Endodermal cell (in vitro differentiated cells): ENCODE results near the gene SNX19. TPM values are rescaled to one million over a fixed set of nuclear protein-coding genes. Genes with fewer than 3 reads are reported as not detected.

Experiments used
- DNase-seq: peaks from one replicate; pipeline ENCODE4 v3.0.0-alpha.2; 2017
- H3K27ac ChIP-seq: 2 replicates; pipeline ENCODE4 v1.5.1; 2013; ENCODE audit warnings: mild to moderate bottlenecking, low read depth, low read length, moderate library complexity
- H3K27me3 ChIP-seq: 2 replicates; pipeline ENCODE4 v1.6.1; 2013; ENCODE audit warnings: mild to moderate bottlenecking, low read length, moderate library complexity; ENCODE audit not compliant: insufficient read depth, control insufficient read depth, poor library complexity, severe bottlenecking
- H3K36me3 ChIP-seq: 2 replicates; pipeline ENCODE4 v1.7.0; 2013; ENCODE audit warnings: mild to moderate bottlenecking, low read length, moderate library complexity; ENCODE audit not compliant: control insufficient read depth, insufficient read depth
- H3K4me1 ChIP-seq: one replicate; pipeline ENCODE4 v1.7.0; 2013; ENCODE audit warnings: low read length; ENCODE audit not compliant: control insufficient read depth, insufficient read depth
- H3K4me3 ChIP-seq: 2 replicates; pipeline ENCODE4 v1.5.1; 2013; ENCODE audit warnings: mild to moderate bottlenecking, low read length, moderate library complexity
- H3K9ac ChIP-seq: 2 replicates; pipeline ENCODE4 v1.6.1; 2013; ENCODE audit warnings: mild to moderate bottlenecking, low read length, moderate library complexity; ENCODE audit not compliant: poor library complexity, severe bottlenecking; ENCODE audit errors: extremely low read depth
- H3K9me3 ChIP-seq: 2 replicates; pipeline ENCODE4 v1.6.1; 2013; ENCODE audit warnings: mild to moderate bottlenecking, low read length, moderate library complexity; ENCODE audit not compliant: control insufficient read depth
- H3K27ac Mint-ChIP-seq: 2 replicates; pipeline ENCODE4 v1.8.0; 2020; ENCODE audit warnings: mixed read lengths
- H3K27me3 Mint-ChIP-seq: 2 replicates; pipeline ENCODE4 v1.8.0; 2021; ENCODE audit warnings: mild to moderate bottlenecking, mixed read lengths; ENCODE audit not compliant: insufficient read depth
- H3K36me3 Mint-ChIP-seq: 2 replicates; pipeline ENCODE4 v1.8.0; 2020; ENCODE audit warnings: low read depth, mixed read lengths
- H3K4me1 Mint-ChIP-seq: 2 replicates; pipeline ENCODE4 v1.8.0; 2020; ENCODE audit warnings: mixed read lengths
- H3K4me3 Mint-ChIP-seq: 2 replicates; pipeline ENCODE4 v1.8.0; 2020; ENCODE audit warnings: mild to moderate bottlenecking, moderate library complexity, mixed read lengths
- H3K9me3 Mint-ChIP-seq: 2 replicates; pipeline ENCODE4 v1.8.0; 2020; ENCODE audit warnings: mild to moderate bottlenecking, mixed read lengths
- CTCF ChIP-seq: fragments of 200-600 bp; sonication (generic); conservative IDR thresholded peaks from 2 replicates; pipeline ENCODE4 v1.5.0; 2021; ENCODE audit warnings: antibody characterized with exemption, mild to moderate bottlenecking
- WGBS, 2 experiments: methylation state at CpG; one replicate each; pipeline versions ENCODE4 v1.1.5 to v1.1.7; 2013; ENCODE audit warnings: missing lambda C conversion rate in 2 of 2, mixed read lengths in 1 of 2; ENCODE audit not compliant: insufficient coverage in 1 of 2, insufficient read length in 1 of 2; 5-methylcytosine and 5-hydroxymethylcytosine counted together
- total RNA-seq, 2 donors: library from RNA; stranded (reverse); fragmentation: NEBNext Ultra II Directional in 1 of 2; extraction: Animal tissue kit (Norgen Biotek cat#: 25700) in 1 of 2; gene quantifications; 2 replicates in 1 of 2; 3 replicates in 1 of 2; pipeline ENCODE4 v1.2.1, GENCODE V29; 2021

SNX19 gene
- total RNA-seq, 2 donors from 2014 or later, result 32.3 to 37.5 TPM

GRCh38 chr11:130876931-130877915 is 39.1 kb downstream of the SNX19 start:
- Histone ChIP-seq H3K27me3 (no peaks in the 10 kb centered on the region), H3K27ac (no peak overlapping the region), H3K9me3 (no peaks in the 10 kb centered on the region), H3K4me3 (no peak overlapping the region), H3K4me1 (peaks cover 16% of the 10 kb centered on the region), H3K9ac (no peak overlapping the region), H3K36me3 (peaks cover 44% of the 10 kb centered on the region)
- Mint-ChIP-seq H3K4me3 (no peak overlapping the region), H3K36me3 (peaks cover 44% of the 10 kb centered on the region), H3K4me1 (peaks cover 57% of the 10 kb centered on the region), H3K27me3 (no peaks in the 10 kb centered on the region), H3K27ac (no peak overlapping the region), H3K9me3 (no peaks in the 10 kb centered on the region)
- peak; percentile 88 for DNase-seq
- WGBS, 2 experiments, result 71 to 87% methylated on average over 6 of the region's 6 CpGs
- TF ChIP-seq CTCF, result peak; percentile 40

- Mint-ChIP-seq H3K4me3 (peak overlapping the region; percentile 24), H3K36me3 (peaks cover 35% of the 10 kb centered on the region), H3K27me3 (no peaks in the 10 kb centered on the region), H3K9me3 (no peaks in the 10 kb centered on the region), H3K27ac (peak overlapping the region; percentile 65), H3K4me1 (peaks cover 64% of the 10 kb centered on the region)
- H3K36me3 ChIP-seq, result peaks cover 40% of the 10 kb centered on the region
- H3K27ac ChIP-seq, result no peak overlapping the region
- H3K27me3 ChIP-seq, result no peaks in the 10 kb centered on the region
- peak; percentile 72 for DNase-seq
- 42 to 79% methylated on average over 2 to 4 of the region's 4 CpGs for WGBS, 2 experiments
- H3K9ac ChIP-seq, result no peak overlapping the region
- no peak for TF ChIP-seq CTCF
- no peak overlapping the region for H3K4me3 ChIP-seq
- H3K4me1 ChIP-seq, result peaks cover 26% of the 10 kb centered on the region
- H3K9me3 ChIP-seq, result no peaks in the 10 kb centered on the region
Observed at GRCh38 chr11:130876100-130876499, 40.2 kb downstream of the SNX19 start.

- DNase-seq, result no peak
- Histone ChIP-seq H3K27me3 (no peaks in the 10 kb centered on the region), H3K4me1 (peaks cover 27% of the 10 kb centered on the region), H3K4me3 (no peak overlapping the region), H3K9me3 (no peaks in the 10 kb centered on the region), H3K36me3 (peaks cover 31% of the 10 kb centered on the region), H3K27ac (no peak overlapping the region), H3K9ac (no peak overlapping the region)
- H3K27me3 Mint-ChIP-seq, result no peaks in the 10 kb centered on the region
- H3K4me1 Mint-ChIP-seq, result peaks cover 70% of the 10 kb centered on the region
- H3K36me3 Mint-ChIP-seq, result peaks cover 36% of the 10 kb centered on the region
- TF ChIP-seq CTCF, result no peak
- no peak overlapping the region for H3K27ac Mint-ChIP-seq
- no peak overlapping the region for H3K4me3 Mint-ChIP-seq
- 94 to 97% methylated on average over 6 to 7 of the region's 7 CpGs for WGBS, 2 experiments
- H3K9me3 Mint-ChIP-seq, result no peaks in the 10 kb centered on the region
Observed at GRCh38 chr11:130874955-130875531, 41.2 kb downstream of the SNX19 start.
